Testis (tissue), 3 donors: ENCODE results near the gene FILIP1L. TPM values are rescaled to one million over a fixed set of nuclear protein-coding genes. Genes with fewer than 3 reads are reported as not detected.

Experiments
- DNase-seq: peaks from one replicate; pipeline ENCODE4 v3.0.0-alpha.2; 2019
- H3K27ac ChIP-seq, 2 donors: fragments of 200-600 bp; sonication (generic); one replicate each; pipeline ENCODE4 v1.5.1; 2019
- H3K27me3 ChIP-seq: fragments of 200-600 bp; sonication (generic); one replicate; pipeline ENCODE4 v1.5.1; 2019
- H3K36me3 ChIP-seq: fragments of 200-600 bp; sonication (generic); one replicate; pipeline ENCODE4 v1.5.1; 2017; ENCODE audit warnings: low read depth; ENCODE audit errors: missing control alignments
- H3K4me1 ChIP-seq: fragments of 200-600 bp; sonication (generic); one replicate; pipeline ENCODE4 v1.5.1; 2019
- H3K4me3 ChIP-seq, 2 donors: fragments of 200-600 bp; sonication (generic); one replicate each; pipeline ENCODE4 v1.5.1; 2017 to 2019
- H3K9me3 ChIP-seq: fragments of 200-600 bp; sonication (generic); one replicate; pipeline ENCODE4 v1.5.1; 2017
- POLR2A ChIP-seq: fragments of 450-650 bp; IDR thresholded peaks from one replicate; pipeline ENCODE4 v1.6.1; 2017; ENCODE audit warnings: antibody characterized with exemption, mild to moderate bottlenecking, moderate library complexity
- WGBS, 2 donors: methylation state at CpG; one replicate each; pipeline ENCODE4 v1.1.5; 2018; 5-methylcytosine and 5-hydroxymethylcytosine counted together
- intact Hi-C: fragments of 100-400 bp; cut with DNase I; formaldehyde crosslinking; loops from one replicate; pipeline ENCODE4 v1.15.1; 2023; ENCODE audit warnings: low total_unique reads
- polyA plus RNA-seq: library from polyadenylated mRNA; stranded (reverse); fragments of 350-450 nt; fragmentation: Illumina TruSeq; extraction: RNeasy Lipid Tissue Mini Kit (QIAGEN cat#74804); gene quantifications from one replicate; pipeline ENCODE4 v1.2.3, GENCODE V29; 2014; ENCODE audit warnings: low read depth, low replicate concordance; ENCODE audit not compliant: insufficient read depth
- total RNA-seq, 2 donors: library from RNA; depleted of rRNA; stranded (reverse); fragments of >200 nt; gene quantifications; one replicate each; pipeline ENCODE4 v1.2.3, GENCODE V29; 2016
- TF ChIP-seq, protein P1 (sequence below), 3 experiments: fragments of 450-650 bp in 2 of 3; fragments of 200-600 bp in 1 of 3; sonication (generic) in 1 of 3; IDR thresholded peaks; one replicate each; pipeline ENCODE4 v1.5.1; 2016 to 2019; ENCODE audit warnings: antibody characterized with exemption in 3 of 3, mild to moderate bottlenecking in 2 of 3, moderate library complexity in 1 of 3

The FILIP1L gene
- total and polyA plus RNA-seq, 3 donors from 2014 or later, result 16.5 to 20.1 (median 16.7) TPM

DNA sequence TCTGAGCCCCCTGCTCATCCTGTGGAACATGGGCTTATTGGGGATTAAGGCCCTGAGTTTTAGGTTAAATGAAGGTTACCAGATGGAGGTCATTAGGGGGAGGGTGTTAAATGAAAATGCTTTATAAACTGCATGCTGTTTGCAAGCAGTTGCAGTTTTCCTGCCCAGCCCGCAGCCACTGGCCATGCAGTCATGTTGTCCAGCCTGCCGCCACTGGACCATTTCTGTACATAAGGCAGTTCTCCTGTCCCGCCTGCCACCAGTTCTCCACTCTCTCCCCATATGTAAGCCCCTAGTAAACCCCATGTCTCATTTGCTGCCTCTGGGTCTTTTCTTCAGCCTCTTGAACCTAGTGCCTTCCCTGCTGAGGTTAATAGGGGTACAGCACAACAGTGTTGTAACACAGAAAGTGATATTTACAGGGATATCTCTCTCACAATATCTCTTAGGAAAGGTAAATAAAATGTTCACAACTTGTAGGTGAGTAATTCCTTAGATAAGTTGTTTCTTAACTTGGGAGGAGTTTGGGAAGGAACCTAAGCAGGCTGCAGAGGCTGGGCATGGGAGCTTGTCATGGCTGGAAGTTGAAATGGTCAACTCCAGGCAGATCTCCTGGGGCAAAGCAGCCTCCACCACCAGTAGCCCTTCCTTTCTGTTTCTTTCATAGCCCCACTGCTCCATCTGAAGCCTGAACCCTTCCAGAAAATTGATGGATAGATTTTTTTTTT lies 148.5 kb downstream of the FILIP1L start:
- intact Hi-C loops, result no loop called here
- H3K27ac ChIP-seq, result no peak overlapping the region
- H3K9me3 ChIP-seq, result no peaks in the 10 kb centered on the region
- no peak overlapping the region for H3K4me3 ChIP-seq
- no peaks in the 10 kb centered on the region for H3K36me3 ChIP-seq
- DNase-seq, result no peak
- H3K4me1 ChIP-seq, result peaks cover 7% of the 10 kb centered on the region
- TF ChIP-seq POLR2A, result no peak
- TF ChIP-seq, protein P1, sequence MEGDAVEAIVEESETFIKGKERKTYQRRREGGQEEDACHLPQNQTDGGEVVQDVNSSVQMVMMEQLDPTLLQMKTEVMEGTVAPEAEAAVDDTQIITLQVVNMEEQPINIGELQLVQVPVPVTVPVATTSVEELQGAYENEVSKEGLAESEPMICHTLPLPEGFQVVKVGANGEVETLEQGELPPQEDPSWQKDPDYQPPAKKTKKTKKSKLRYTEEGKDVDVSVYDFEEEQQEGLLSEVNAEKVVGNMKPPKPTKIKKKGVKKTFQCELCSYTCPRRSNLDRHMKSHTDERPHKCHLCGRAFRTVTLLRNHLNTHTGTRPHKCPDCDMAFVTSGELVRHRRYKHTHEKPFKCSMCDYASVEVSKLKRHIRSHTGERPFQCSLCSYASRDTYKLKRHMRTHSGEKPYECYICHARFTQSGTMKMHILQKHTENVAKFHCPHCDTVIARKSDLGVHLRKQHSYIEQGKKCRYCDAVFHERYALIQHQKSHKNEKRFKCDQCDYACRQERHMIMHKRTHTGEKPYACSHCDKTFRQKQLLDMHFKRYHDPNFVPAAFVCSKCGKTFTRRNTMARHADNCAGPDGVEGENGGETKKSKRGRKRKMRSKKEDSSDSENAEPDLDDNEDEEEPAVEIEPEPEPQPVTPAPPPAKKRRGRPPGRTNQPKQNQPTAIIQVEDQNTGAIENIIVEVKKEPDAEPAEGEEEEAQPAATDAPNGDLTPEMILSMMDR (IDR thresholded peaks at IDR 0.05), result no peak
- no peaks in the 10 kb centered on the region for H3K27me3 ChIP-seq
- 97 to 100% methylated on average over 3 of the region's 3 CpGs for WGBS, 2 donors

DNA sequence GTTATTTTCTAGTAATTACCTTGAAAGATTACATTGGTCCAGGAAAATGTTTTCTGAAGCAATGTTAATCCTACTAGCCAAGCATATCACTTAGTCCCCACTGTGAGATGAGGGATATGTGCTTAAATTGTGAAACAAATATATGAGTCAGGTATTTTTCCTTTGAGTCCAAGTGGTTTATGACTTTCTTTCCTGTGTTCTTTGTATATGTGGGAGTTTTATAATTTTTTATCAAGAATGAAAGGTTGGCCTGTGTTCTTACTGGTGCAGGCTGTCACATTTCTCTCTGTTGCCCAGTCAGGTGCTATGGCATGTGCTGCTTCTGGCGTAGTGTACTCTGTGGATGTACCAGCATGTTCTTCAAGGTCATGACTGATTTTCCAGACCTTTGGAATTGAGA lies 149.2 kb downstream of the FILIP1L start:
- H3K36me3 ChIP-seq, result no peaks in the 10 kb centered on the region
- peaks cover 7% of the 10 kb centered on the region for H3K4me1 ChIP-seq
- intact Hi-C loops, result no loop called here
- no peaks in the 10 kb centered on the region for H3K9me3 ChIP-seq
- TF ChIP-seq, protein P1 (IDR thresholded peaks at IDR 0.05), result no peak
- TF ChIP-seq POLR2A, result no peak
- 54 to 62% methylated on average over 1 of the region's 1 CpG for WGBS, 2 donors
- H3K27me3 ChIP-seq, result no peaks in the 10 kb centered on the region
- H3K4me3 ChIP-seq, result no peak overlapping the region
- peak; percentile 46 for DNase-seq
- no peak overlapping the region for H3K27ac ChIP-seq

DNA sequence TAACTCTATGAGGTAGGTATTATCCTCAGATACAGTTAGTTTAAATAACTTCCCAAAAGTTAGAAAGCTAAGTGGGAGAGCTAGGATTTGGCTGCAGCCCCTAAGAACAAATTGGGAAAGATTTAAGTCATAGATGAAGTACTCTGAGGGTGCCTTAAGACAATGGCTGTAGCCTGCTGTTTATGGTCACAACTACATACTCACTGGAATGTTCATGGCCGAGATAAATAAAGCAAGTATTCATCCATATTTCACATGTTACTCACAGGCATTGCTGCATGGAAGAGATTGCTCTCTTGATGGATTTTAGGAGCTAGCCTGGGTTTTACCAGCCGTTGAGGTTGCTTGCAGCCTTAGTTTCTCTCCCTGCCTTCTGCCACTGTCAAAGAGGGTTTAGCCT lies 151.6 kb downstream of the FILIP1L start:
- intact Hi-C loops, result no loop called here
- Histone ChIP-seq H3K9me3 (no peaks in the 10 kb centered on the region), H3K36me3 (no peaks in the 10 kb centered on the region), H3K4me1 (peaks cover 7% of the 10 kb centered on the region), H3K27me3 (no peaks in the 10 kb centered on the region), H3K4me3 (no peak overlapping the region), H3K27ac (no peak overlapping the region)
- no peak for DNase-seq
- TF ChIP-seq POLR2A, result no peak
- TF ChIP-seq, protein P1 (IDR thresholded peaks at IDR 0.05), result no peak
- 86 to 93% methylated on average over 2 of the region's 2 CpGs for WGBS, 2 donors

DNA sequence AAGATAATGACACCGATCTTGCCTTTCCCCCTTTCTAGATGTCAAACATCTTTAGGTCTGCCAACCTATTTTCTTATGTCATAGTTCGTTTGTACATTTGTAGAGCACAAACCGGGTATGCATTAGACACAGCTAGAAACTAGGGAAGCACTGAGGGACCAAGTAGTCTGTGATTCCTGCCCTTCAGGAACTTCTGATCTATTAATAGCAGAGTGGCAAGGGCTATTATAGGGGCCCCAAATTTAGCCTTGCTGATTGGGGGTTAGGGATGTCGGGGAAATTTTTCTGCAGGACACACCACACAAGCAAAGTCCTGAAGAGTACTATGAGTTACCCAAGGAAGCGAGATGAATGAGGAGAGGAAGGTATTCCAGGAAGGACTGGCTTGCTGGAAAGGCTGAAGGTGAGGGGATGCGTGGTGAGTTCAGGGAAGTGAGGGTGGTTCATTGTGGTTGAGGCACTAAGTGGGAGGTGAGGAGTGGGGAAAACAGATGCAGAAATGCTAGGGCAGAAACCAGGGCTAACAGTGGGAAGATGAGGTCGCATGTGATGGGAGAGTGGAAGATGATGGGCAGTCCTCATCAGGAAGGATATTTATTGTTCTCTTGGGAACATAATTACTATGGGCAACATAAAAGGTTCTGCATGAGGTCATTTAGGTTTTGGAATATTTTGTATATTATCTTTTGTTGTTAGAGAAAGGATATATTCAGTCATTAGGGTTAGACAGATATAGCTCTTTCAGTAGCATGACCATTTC lies 152.4 kb downstream of the FILIP1L start:
- Histone ChIP-seq H3K36me3 (no peaks in the 10 kb centered on the region), H3K9me3 (no peaks in the 10 kb centered on the region), H3K4me1 (peaks cover 7% of the 10 kb centered on the region), H3K27ac (no peak overlapping the region), H3K4me3 (no peak overlapping the region), H3K27me3 (no peaks in the 10 kb centered on the region)
- intact Hi-C loops, result no loop called here
- WGBS, 2 donors, result 92 to 93% methylated on average over 7 of the region's 7 CpGs
- no peak for DNase-seq
- TF ChIP-seq, protein P1 (IDR thresholded peaks at IDR 0.05), result no peak
- no peak for TF ChIP-seq POLR2A
